ENCODE results near the gene SYVN1. TPM values are rescaled to one million over a fixed set of nuclear protein-coding genes. Genes with fewer than 3 reads are reported as not detected.

Gene SYVN1
- total RNA-seq, 2 donors from 2014 or later = 29.1 to 52.0 TPM

GRCh38 chr11:65083834-65084597, 50.3 kb downstream of the SYVN1 start, which contains the start of the genes CDCA5 and ZFPL1:
TSS of gene CDCA5 (minus strand) at chr11:65084040. CDS start at chr11:65083978, 62 bp downstream.
TSS of gene ZFPL1 (plus strand) at chr11:65084222. CDS start at chr11:65084699, 477 bp downstream.
- Histone ChIP-seq H3K9me3 (no peaks in the 10 kb centered on the region), H3K27me3 (no peaks in the 10 kb centered on the region), H3K4me3 (peak within 1 kb of the TSS; percentile 91 to 92), H3K27ac (peak within 1 kb of the TSS; percentile 90 to 93), H3K4me1 (peaks cover 0 to 24% of the 10 kb centered on the region in 2 donors), H3K36me3 (peaks cover 23% of the 10 kb centered on the region)
- DNase-seq (ENCODE audit: low spot score) = peak; percentile 94
- peak in 1 of 2 donors; percentile 20 for TF ChIP-seq CTCF (IDR thresholded peaks at IDR 0.05)

GRCh38 chr11:65083134-65083833, 51.0 kb downstream of the SYVN1 start:
- Histone ChIP-seq H3K9me3 (no peaks in the 10 kb centered on the region), H3K4me3 (peak overlapping the region; percentile 91 to 92), H3K4me1 (peaks cover 0 to 24% of the 10 kb centered on the region in 2 donors), H3K27ac (peak overlapping the region; percentile 90 to 93), H3K36me3 (peaks cover 16% of the 10 kb centered on the region), H3K27me3 (no peaks in the 10 kb centered on the region)
- DNase-seq (ENCODE audit: low spot score) = no peak
- no peak for TF ChIP-seq CTCF (IDR thresholded peaks at IDR 0.05)

- H3K36me3 ChIP-seq = no peaks in the 10 kb centered on the region
- no peak overlapping the region for H3K4me3 ChIP-seq
- TF ChIP-seq CTCF (IDR thresholded peaks at IDR 0.05) = no peak
- H3K4me1 ChIP-seq = peaks cover 0 to 9% of the 10 kb centered on the region in 2 donors
- no peaks in the 10 kb centered on the region for H3K27me3 ChIP-seq
- no peak overlapping the region for H3K27ac ChIP-seq
- H3K9me3 ChIP-seq = no peaks in the 10 kb centered on the region
- DNase-seq (ENCODE audit: low spot score) = no peak
Observed at GRCh38 chr11:65078786-65079342, 55.5 kb downstream of the SYVN1 start.

- Histone ChIP-seq H3K27ac (no peak overlapping the region), H3K27me3 (no peaks in the 10 kb centered on the region), H3K9me3 (no peaks in the 10 kb centered on the region), H3K36me3 (no peaks in the 10 kb centered on the region), H3K4me1 (peaks cover 0 to 2% of the 10 kb centered on the region in 2 donors), H3K4me3 (no peak overlapping the region)
- peak; percentile 32 to 55 for TF ChIP-seq CTCF (IDR thresholded peaks at IDR 0.05)
- DNase-seq (ENCODE audit: low spot score) = no peak
Observed at GRCh38 chr11:65078151-65078550, 56.2 kb downstream of the SYVN1 start.

- Histone ChIP-seq H3K4me1 (no peaks in the 10 kb centered on the region), H3K27me3 (no peaks in the 10 kb centered on the region), H3K4me3 (no peak overlapping the region), H3K36me3 (no peaks in the 10 kb centered on the region), H3K27ac (no peak overlapping the region), H3K9me3 (no peaks in the 10 kb centered on the region)
- no peak for DNase-seq (ENCODE audit: low spot score)
- TF ChIP-seq CTCF (IDR thresholded peaks at IDR 0.05) = no peak
Observed at GRCh38 chr11:65077451-65077850, 56.9 kb downstream of the SYVN1 start.

Small RNA genes within 50 kb of the gene (microRNA-seq; reads per million reads assigned to microRNA genes)
- 0 to 0.71 reads per million in 2 donors for gene MIR6751 (ENCODE audit: borderline number of aligned reads in 2 of 2, borderline replicate concordance in 1 of 2)

Other genes with a start within 250 kb of the SYVN1 start
- gene ATG2A, start 217.3 kb downstream of the SYVN1 start, total RNA-seq = 10 to 100 TPM; 16.0 to 24.1 TPM
- gene PPP2R5B, start 209.8 kb downstream of the SYVN1 start, total RNA-seq = 10 to 100 TPM; 21.5 to 23.0 TPM
- not detected for gene GPHA2, start 198.6 kb downstream of the SYVN1 start, total RNA-seq
- gene MAJIN, start 162.4 kb downstream of the SYVN1 start, total RNA-seq = not detected
- 1 to 10 TPM; 1.1 to 1.6 TPM for gene BATF2, start 137.5 kb downstream of the SYVN1 start, total RNA-seq
- 100 to 1,000 TPM; 155 to 207 TPM for gene ARL2, start 120.4 kb downstream of the SYVN1 start, total RNA-seq
- 10 to 100 TPM; 19.4 to 21.8 TPM for gene SNX15, start 107.1 kb downstream of the SYVN1 start, total RNA-seq
- gene SAC3D1, start 93.3 kb downstream of the SYVN1 start, total RNA-seq = 1 to 10 TPM; 5.4 to 6.8 TPM
- gene NAALADL1, start 76.0 kb downstream of the SYVN1 start, total RNA-seq = 10 to 100 TPM in 1 of 2 donors, 1 to 10 TPM in 1; 6.0 to 18.9 TPM
- gene CDCA5, start 50.5 kb downstream of the SYVN1 start, total RNA-seq = under 1 TPM; 0.16 to 0.52 TPM
- 10 to 100 TPM; 26.7 to 38.4 TPM for gene ZFPL1, start 50.3 kb downstream of the SYVN1 start, total RNA-seq
- 100 to 1,000 TPM in 1 of 2 donors, 10 to 100 TPM in 1; 98.5 to 147 TPM for gene VPS51, start 38.3 kb downstream of the SYVN1 start, total RNA-seq
- gene TM7SF2, start 22.6 kb downstream of the SYVN1 start, total RNA-seq = 100 to 1,000 TPM; 134 to 199 TPM
- 10 to 100 TPM in 1 of 2 donors, 1 to 10 TPM in 1; 8.7 to 12.0 TPM for gene ZNHIT2, start 16.8 kb downstream of the SYVN1 start, total RNA-seq
- 100 to 1,000 TPM; 361 to 585 TPM for gene FAU, start 12.4 kb downstream of the SYVN1 start, total RNA-seq
- gene MRPL49, start 12.2 kb downstream of the SYVN1 start, total RNA-seq = 10 to 100 TPM; 38.8 to 47.8 TPM
- not detected for gene SPDYC, start 35.7 kb upstream of the SYVN1 start, total RNA-seq
- 10 to 100 TPM; 89.9 to 93.0 TPM for gene CAPN1, start 47.4 kb upstream of the SYVN1 start, total RNA-seq
- 10 to 100 TPM in 1 of 2 donors, 1 to 10 TPM in 1; 4.5 to 12.4 TPM for gene POLA2, start 127.4 kb upstream of the SYVN1 start, total RNA-seq
- gene CDC42EP2, start 180.3 kb upstream of the SYVN1 start, total RNA-seq = 10 to 100 TPM; 14.4 to 31.0 TPM
- 10 to 100 TPM; 46.3 TPM for gene DPF2, start 199.3 kb upstream of the SYVN1 start, total RNA-seq
- gene TIGD3, start 220.2 kb upstream of the SYVN1 start, total RNA-seq = under 1 TPM in 1 of 2 donors, not detected in 1; 0.22 TPM
- 1 to 10 TPM; 2.6 to 3.3 TPM for gene SLC25A45, start 248.1 kb upstream of the SYVN1 start, total RNA-seq